ENCODE data around the gene THSD4. TPM values are rescaled to one million over a fixed set of nuclear protein-coding genes. Genes with fewer than 3 reads are reported as not detected.

Gene THSD4
- total RNA-seq, 1 experiment from 2014 or later = 29.3 TPM

GRCh38 chr15:71496336-71496955 lies 381.2 kb downstream of the THSD4 start:
- Histone ChIP-seq H2AFZ (no peak overlapping the region), H3K4me3 (no peak overlapping the region), H3K4me2 (no peak overlapping the region), H3K27ac (no peak overlapping the region), H3K27me3 (ENCODE audit: insufficient read depth, low read depth) (no peaks in the 10 kb centered on the region), H3K9me2 (ENCODE audit: insufficient read depth) (no peaks in the 10 kb centered on the region), H3F3A (ENCODE audit: insufficient read depth, low read depth) (no peaks in the 10 kb centered on the region), H3K9me3 (ENCODE audit: insufficient read depth, low read depth) (no peaks in the 10 kb centered on the region), H3K79me2 (ENCODE audit: low read depth) (no peaks in the 10 kb centered on the region), H4K20me1 (ENCODE audit: insufficient read depth) (no peaks in the 10 kb centered on the region), H3K36me3 (ENCODE audit: low read depth) (no peaks in the 10 kb centered on the region), H3K4me1 (replicated peaks; ENCODE audit: insufficient read depth) (no peaks in the 10 kb centered on the region)
- intact Hi-C loops (cut with micrococcal nuclease; ENCODE audit: unreplicated experiment) = no loop called here
- POLR2A ChIA-PET (ENCODE audit: unreplicated experiment) = no interaction called here
- no TSS peak for BruUV-seq (replicated peaks)
- TF ChIP-seq CTCF (conservative IDR thresholded peaks at IDR 0.05) (no peak), EZH2 (IDR thresholded peaks at IDR 0.05; ENCODE audit: low read depth) (no peak)
- CTCF ChIA-PET = no interaction called here
- DNase-seq = no peak

GRCh38 chr15:71501344-71502076 lies 386.2 kb downstream of the THSD4 start:
- H3K27ac ChIP-seq = no peak overlapping the region
- no peak overlapping the region for H3K4me3 ChIP-seq
- H3K79me2 ChIP-seq (ENCODE audit: low read depth) = no peaks in the 10 kb centered on the region
- H3K36me3 ChIP-seq (ENCODE audit: low read depth) = no peaks in the 10 kb centered on the region
- DNase-seq = no peak
- intact Hi-C loops (cut with micrococcal nuclease; ENCODE audit: unreplicated experiment) = no loop called here
- no peaks in the 10 kb centered on the region for H3K27me3 ChIP-seq (ENCODE audit: insufficient read depth, low read depth)
- H3K4me2 ChIP-seq = no peak overlapping the region
- TF ChIP-seq EZH2 (IDR thresholded peaks at IDR 0.05; ENCODE audit: low read depth) (no peak), CTCF (conservative IDR thresholded peaks at IDR 0.05) (no peak)
- no peaks in the 10 kb centered on the region for H3K4me1 ChIP-seq (replicated peaks; ENCODE audit: insufficient read depth)
- H3F3A ChIP-seq (ENCODE audit: insufficient read depth, low read depth) = no peaks in the 10 kb centered on the region
- H2AFZ ChIP-seq = no peak overlapping the region
- no TSS peak for BruUV-seq (replicated peaks)
- POLR2A ChIA-PET (ENCODE audit: unreplicated experiment) = no interaction called here
- H4K20me1 ChIP-seq (ENCODE audit: insufficient read depth) = no peaks in the 10 kb centered on the region
- CTCF ChIA-PET = no interaction called here
- H3K9me2 ChIP-seq (ENCODE audit: insufficient read depth) = no peaks in the 10 kb centered on the region
- no peaks in the 10 kb centered on the region for H3K9me3 ChIP-seq (ENCODE audit: insufficient read depth, low read depth)

DNA sequence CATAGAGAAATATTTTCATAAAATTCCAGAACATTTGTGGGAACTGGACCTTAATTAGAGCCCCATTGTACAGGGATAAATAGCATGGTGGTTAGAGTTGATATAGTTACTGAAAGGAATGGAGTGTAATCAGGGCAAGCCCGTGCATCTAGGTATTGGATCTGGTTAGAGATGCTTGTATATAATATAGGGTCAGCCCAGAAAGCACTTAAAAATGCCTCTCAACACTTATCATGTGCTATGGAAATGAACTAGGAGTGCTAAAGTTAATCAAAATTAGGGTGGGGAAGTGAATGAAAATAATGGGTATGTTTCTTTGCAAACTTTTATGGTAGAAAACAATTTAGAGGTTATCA lies 386.8 kb downstream of the THSD4 start:
- DNase-seq = no peak
- Histone ChIP-seq H3K27me3 (ENCODE audit: insufficient read depth, low read depth) (no peaks in the 10 kb centered on the region), H3K4me3 (no peak overlapping the region), H3F3A (ENCODE audit: insufficient read depth, low read depth) (no peaks in the 10 kb centered on the region), H3K79me2 (ENCODE audit: low read depth) (no peaks in the 10 kb centered on the region), H3K4me2 (no peak overlapping the region), H3K27ac (no peak overlapping the region), H3K36me3 (ENCODE audit: low read depth) (no peaks in the 10 kb centered on the region), H2AFZ (no peak overlapping the region), H3K9me2 (ENCODE audit: insufficient read depth) (no peaks in the 10 kb centered on the region), H3K4me1 (replicated peaks; ENCODE audit: insufficient read depth) (no peaks in the 10 kb centered on the region), H4K20me1 (ENCODE audit: insufficient read depth) (no peaks in the 10 kb centered on the region), H3K9me3 (ENCODE audit: insufficient read depth, low read depth) (no peaks in the 10 kb centered on the region)
- no TSS peak for BruUV-seq (replicated peaks)
- ChIA-PET CTCF (no interaction called here), POLR2A (ENCODE audit: unreplicated experiment) (no interaction called here)
- no peak for TF ChIP-seq EZH2 (IDR thresholded peaks at IDR 0.05; ENCODE audit: low read depth)
- TF ChIP-seq CTCF (conservative IDR thresholded peaks at IDR 0.05) = no peak
- intact Hi-C loops (cut with micrococcal nuclease; ENCODE audit: unreplicated experiment) = no loop called here
